ENCODE data around the gene LRRC14B.
"Not testable (repeated sequence)": the region's sequence is repeated elsewhere in the genome, so short reads cannot be mapped to it uniquely, and the experiment has no call there.

The LRRC14B gene

DNA sequence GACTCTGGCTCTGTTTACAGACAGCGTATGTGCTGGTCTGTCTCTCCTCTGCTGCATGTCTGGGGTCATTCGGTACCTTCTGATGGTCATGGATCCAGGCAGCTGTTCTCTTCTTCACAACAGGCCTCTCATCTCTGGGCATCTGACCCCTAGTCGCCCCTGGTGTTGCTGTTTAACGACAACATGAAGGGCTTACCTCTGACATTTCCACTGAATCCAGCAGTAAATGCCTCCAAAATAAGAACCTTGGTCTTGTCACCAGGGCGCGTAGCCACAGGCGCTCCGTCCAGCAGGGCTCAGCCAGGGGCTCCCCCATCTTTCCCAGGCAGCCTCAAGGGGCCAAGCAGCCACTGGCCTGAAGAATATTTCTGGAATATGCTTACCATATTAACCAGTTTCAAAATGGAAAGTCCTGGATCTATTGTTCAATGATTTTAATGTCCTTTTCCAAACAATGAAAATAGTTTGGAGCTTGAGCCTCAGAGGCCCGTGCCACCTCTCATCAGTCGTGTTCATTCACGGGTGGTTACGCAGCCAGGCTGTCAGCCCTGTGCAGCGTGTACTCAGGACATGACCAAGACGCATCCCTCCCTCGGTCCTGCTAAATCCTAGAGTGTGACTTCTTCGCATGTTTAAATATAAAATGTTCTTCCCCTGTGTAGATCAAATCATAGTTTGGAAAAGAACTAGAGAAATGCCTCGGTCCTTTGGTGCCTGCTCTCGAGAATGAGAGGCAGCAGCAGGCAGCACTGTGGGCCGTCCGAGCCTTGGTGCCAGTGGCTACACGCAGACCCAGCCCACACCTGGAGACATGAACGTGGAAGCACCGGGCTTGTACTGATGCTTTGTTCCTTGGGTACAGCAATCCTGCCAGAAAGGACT is 30.1 kb upstream of the LRRC14B start:
- no peak for DNase-seq

DNA sequence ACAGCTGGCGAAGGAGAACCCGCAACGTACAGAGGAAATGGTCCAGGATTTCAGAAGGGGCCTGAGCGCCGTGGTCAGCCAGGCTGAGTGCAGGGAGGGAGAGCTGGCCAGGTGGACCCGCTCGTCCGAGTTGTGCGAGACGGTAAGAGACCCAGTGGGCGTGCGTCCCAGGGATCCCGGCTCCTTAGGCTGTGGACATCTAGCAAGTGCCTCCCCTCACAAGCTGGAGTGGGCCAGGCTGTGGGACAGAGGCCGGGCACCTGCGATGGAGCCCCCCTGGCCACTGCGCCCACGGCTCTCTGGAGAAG is 29.5 kb upstream of the LRRC14B start:
- no peak for DNase-seq

DNA sequence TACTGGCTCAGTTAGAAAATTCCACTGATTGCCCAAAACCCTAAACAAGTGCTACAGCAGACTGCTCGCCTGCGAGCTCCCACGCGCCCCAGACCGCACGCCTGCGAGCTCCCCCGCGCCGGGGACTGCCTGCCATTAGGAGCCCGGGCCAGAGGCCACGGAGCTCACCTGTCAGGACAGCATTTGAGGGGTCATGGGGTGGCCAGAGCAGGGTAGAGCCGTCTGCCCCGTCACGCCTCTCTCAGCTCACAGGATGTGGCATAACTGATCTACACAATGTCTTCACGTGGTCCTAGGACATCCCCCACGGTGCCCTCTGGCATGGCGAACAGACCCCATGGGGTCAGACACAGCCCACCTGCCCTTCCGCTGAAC is 29.1 kb upstream of the LRRC14B start:
- no peak for DNase-seq

DNA sequence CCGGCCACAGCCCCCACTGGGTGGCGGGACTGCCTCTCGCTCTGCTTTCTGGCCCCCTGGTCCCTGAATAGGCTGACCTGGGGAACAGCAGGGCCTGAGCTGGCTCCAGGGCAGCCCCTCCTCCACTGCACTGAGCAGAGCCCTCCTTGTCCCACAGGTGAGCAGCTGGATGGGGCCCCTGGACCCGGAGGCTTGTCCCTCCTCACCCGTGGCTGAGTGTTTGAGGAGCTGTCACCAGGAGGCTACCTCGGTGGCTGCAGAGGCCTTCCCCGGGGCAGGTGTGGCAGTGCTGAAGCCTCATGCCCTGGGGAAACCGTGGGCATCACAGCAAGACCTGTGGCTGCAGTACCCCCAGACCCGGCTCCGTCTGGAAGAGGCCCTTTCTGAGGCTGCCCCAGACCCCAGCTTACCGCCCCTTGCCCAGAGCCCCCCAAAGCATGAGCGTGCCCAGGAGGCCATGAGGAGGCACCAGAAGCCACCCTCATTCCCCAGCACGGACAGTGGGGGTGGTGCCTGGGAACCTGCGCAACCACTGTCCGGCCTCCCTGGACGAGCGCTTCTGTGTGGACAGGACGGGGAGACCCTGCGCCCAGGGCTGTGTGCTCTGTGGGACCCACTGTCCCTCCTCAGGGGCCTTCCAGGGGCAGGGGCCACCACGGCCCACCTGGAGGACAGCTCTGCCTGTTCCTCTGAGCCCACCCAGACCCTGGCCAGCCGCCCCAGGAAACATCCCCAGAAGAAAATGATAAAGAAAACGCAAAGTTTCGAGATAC is 28.5 kb upstream of the LRRC14B start:
- no peak for DNase-seq

DNA sequence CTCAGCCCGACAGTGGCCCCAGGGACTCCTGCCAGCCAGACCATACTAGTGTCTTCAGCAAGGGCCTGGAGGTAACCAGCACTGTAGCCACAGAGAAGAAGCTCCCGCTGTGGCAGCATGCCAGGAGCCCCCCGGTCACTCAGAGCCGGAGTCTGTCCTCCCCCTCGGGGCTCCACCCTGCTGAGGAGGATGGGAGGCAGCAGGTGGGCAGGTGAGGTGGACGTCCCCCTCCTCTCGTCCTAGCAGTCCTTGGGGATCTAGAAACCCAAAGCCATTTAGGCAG is 28.0 kb upstream of the LRRC14B start:
- DNase-seq: no peak

DNA sequence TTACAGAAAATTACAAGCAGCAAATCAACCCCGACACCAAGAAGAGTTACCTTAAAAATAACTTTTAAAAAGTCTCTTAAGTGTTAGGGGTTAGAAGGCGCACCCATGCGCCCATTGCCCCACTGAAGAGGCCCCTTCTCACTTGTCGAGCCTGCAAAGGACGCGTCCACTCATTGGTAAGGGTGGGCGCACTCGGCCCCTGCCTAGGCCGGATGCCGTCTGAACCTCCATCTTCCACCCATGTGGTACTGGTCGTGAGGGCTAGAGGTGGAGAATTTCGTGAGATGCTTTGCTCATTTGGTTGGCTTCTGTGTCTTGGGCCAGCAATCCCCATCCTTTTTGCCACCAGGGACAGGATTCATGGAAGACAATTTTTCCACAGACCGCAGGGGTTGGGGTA is 27.5 kb upstream of the LRRC14B start:
- DNase-seq: no peak

DNA sequence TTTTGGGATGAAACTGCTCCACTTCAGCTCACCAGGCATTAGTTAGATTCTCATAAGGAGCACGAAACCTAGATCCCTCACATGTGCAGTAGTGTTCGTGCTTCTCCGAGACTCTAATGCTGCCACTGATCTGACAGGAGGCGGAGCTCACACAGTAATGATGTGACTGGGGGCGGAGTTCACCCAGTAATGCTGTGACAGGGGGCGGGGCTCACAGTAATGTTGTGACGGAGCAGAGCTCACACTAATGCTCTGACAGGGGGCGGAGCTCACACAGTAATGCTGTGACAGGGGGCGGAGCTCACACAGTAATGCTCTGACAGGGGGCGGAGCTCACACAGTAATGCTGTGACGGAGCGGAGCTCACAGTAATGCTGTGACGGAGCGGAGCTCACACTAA is 27.1 kb upstream of the LRRC14B start:
- DNase-seq: no peak

DNA sequence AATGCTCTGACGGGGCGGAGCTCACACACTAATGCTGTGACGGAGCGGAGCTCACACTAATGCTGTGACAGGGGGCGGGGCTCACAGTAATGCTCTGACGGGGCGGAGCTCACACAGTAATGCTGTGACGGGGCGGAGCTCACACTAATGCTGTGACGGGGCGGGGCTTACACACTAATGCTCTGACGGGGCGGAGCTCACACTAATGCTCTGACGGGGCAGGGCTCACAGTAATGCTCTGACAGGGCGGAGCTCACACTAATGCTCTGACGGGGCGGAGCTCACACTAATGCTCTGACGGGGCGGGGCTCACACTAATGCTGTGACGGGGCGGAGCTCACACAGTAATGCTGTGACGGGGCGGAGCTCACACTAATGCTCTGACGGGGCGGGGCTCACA is 26.5 kb upstream of the LRRC14B start:
- not testable (repeated sequence) for DNase-seq

DNA sequence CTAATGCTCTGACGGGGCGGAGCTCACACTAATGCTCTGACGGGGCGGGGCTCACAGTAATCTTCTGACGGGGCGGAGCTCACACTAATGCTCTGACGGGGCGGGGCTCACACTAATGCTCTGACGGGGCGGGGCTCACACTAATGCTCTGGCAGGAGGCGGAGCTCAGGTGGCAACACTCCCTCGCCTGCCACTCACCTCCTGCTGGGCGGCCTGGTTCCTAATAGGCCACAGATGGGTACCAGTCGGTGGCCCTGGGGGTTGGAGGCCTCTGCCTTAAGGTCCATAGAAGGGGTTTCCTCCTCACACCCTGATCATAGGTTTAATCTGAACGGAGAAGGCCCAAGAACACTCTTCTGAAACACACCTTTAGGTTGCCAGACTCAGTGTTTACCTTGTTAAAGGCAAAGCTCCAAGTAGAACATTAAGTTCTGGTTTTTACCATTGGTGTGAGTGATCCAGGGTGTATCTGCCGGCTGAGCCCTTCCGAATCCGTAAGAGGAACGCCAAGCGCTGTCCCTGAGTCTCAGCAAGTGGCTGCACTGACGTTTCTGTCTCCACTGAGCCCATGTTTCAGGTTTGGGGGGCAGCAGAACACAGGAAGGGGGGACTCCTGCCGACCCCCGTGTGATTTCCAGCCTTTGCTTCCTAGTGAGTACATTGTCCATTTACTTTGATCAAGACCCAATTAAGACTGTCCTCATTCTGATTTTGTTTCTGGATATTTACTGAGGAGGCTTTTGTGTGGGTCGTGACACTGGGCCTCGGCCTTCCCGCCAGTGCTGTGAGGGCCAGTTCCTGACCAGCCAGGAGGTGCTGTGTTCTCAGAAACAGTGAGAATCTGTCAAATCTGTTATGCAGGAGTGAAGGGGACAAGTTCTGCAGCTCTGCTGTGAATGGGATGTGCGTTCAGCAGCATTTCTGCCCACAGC is 24.6 kb upstream of the LRRC14B start:
- no peak for DNase-seq

DNA sequence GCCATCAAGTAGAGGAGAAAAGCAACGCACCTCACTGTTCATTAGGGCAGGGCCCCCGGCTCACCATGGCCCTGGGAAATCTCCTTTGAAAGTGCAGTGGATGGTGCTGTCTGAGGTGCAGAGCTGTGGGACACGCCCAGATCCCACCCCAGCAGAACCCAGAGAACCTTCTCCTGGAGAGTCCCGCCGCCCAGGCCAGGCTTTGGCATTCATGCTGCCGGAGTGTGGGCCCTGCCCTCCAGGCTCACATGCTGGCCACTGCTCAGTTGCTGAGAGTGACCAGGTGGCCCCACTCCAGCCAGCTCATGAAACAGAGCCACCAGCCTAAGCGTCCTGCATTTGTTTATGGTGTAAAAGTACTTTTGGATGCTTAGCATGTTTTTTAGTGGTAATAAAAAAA is 23.8 kb upstream of the LRRC14B start:
- DNase-seq: no peak

DNA sequence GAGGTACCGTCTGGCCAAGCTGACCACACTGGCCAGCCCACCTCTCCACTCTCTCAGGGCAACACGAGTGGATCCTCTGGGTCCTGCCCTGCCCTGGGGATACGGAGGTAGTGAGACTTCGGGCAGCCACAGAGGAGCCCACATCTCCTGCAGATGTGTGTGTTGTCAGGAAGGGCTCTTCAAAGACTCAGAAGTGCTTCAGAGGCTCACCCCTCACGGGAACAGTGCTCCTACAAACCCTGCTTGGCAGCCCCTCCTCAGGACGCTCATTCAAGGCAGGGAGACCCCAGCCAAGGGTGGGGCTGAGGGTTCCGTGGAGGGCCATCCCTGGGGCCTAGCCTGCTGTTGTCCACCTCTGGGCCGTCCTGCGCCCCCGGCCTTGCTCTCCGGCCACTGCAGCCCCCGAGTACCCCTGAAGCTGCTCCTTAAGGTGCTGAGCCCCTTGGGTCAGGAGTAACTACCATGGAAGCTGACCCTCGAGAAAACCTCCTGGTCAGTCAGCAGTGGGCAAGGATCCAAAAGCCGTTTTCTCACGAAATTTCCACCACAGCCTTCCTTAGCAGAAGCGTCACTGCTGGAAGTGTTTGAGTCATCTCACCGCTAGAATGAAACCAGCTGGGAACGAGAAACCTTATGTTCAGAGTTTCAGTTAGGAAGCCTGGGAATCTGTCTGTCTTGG is 23.2 kb upstream of the LRRC14B start:
- peak; percentile 95 for DNase-seq

DNA sequence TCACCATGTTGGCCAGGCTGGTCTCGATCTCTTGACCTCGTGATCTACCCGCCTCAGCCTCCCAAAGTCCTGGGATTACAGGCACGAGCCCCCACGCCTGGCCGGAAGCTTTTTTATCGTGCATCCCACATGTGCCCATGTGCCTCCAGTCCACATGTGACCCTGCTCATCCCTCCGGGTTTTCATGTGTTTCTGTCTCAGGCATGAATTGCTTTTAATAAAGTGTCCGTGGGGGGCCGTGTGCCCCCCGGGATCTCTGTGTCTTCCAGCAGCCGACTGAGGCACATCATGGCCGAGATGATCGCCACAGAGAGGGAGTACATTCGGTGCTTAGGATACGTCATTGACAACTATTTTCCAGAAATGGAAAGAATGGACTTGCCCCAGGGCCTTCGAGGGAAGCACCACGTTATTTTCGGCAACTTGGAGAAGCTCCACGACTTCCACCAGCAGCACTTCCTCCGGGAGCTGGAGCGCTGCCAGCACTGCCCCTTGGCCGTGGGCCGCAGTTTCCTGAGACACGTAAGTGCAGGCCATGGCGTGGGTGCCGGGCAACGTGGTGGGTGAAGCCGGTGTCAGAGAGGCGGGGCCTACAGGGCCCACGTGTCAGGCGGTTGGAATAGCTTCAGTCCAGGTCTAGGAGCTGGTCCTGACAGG is 22.1 kb upstream of the LRRC14B start:
- peak; percentile 34 for DNase-seq

DNA sequence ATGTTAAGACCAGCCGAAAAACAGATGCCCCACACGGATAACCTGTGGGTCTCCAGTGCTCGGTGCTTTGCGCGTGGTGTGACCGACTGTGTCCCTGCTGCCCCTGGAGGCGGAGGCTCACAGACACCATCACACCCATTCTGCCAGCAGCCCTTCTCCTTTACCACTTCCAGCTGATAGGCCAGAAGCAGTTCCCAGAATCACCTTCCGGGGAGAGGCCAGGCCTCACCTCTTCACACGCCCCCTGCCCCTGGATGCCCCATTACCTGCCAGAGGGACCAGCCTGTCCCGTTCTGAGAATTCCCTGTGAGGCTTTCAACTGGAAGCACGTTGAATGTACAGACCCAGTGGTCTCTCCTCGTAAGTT is 21.6 kb upstream of the LRRC14B start:
- no peak for DNase-seq

DNA sequence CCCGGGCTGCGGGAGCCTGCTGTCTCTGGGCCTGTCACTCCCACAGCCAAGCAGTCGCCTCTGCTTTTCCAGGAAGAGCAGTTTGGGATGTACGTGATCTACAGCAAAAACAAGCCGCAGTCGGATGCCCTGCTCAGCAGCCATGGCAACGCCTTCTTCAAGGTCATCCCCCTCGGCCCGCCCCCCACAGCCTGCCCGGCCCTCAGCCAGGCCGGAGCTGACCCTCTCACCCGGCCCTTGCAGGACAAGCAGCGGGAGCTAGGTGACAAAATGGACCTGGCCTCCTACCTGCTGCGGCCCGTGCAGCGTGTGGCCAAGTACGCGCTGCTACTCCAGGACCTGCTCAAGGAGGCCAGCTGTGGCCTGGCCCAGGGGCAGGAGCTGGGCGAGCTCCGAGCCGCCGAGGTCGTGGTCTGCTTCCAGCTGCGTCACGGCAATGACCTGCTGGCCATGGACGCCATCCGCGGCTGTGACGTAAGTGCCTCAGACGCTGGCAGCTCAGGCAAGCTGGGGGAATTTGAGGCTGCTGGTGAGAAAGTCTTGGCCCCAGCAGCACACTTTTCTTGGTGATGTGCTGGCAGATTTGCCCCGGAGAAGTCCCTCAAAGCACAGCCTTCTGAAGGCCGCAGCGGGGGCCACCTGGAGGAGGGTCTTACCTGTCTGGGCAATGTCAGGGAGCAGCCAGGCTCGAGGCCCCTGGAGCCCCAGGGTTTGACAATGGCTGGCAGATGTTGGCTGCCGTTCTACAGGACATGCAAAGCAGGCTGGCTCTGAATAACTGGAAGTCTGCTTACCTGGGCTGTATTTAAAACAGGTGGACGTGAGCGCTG is 20.1 kb upstream of the LRRC14B start:
- no peak for DNase-seq

DNA sequence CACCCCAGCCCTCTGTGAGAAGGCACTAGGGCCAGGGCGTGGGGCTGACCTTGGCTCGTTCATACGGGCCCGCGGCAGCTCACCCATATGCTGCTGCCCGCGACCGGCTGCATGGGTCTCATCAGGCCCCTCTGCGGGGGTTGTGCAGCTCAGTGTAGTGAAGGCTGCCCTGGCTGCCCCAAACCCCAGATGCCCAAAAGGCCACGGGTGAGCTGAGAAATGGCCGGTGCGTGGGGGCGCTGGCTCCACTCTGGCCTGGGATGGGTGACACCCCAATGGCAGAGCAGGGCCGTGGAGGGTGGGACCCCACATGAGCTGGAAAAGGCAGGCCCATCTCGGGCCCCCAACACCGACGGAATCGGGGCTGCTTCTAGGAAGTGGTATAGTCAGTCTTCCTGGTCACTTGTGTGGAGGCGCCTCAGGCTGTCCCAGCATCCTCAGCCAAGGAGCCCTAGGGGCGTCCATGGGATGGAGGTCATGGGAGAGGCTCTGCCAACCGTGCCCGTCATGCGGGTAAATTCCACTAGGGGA is 19.4 kb upstream of the LRRC14B start:
- DNase-seq: no peak

DNA sequence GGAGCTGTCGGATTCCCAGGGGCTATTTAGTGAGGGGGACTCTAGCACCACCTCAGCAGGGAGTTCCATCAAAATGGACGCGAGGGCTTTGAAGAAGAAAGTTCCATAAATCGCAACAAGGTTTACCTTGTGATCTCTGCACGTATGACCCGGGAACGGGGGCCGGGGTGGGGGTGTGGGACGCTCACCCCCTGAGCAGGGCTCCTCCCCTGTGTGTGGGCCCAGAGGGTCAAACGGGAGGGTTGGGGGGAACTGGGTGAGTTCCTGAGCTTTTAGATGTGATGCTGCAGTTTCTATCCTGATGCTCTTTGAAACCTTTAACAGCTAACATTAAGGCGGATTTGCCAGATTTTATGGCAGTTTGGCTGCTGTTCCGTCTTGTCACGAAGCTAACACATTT is 18.9 kb upstream of the LRRC14B start:
- DNase-seq: no peak

DNA sequence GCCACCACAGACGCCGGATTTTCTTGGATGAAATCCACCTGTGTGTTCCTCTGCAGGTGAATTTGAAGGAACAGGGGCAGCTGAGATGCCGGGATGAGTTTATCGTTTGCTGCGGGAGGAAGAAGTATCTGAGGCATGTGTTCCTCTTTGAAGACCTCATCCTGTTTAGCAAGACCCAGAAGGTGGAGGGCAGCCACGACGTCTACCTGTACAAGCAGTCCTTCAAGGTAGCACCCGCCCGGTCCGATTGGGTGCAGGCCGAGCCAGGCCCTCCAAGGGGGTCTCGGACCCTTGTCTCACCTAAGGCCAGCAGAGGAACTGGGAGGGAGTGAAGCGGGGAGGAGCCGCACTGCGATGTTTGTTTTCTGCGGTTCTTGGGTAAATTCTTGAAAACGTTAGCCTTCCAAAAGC is 18.4 kb upstream of the LRRC14B start:
- no peak for DNase-seq

DNA sequence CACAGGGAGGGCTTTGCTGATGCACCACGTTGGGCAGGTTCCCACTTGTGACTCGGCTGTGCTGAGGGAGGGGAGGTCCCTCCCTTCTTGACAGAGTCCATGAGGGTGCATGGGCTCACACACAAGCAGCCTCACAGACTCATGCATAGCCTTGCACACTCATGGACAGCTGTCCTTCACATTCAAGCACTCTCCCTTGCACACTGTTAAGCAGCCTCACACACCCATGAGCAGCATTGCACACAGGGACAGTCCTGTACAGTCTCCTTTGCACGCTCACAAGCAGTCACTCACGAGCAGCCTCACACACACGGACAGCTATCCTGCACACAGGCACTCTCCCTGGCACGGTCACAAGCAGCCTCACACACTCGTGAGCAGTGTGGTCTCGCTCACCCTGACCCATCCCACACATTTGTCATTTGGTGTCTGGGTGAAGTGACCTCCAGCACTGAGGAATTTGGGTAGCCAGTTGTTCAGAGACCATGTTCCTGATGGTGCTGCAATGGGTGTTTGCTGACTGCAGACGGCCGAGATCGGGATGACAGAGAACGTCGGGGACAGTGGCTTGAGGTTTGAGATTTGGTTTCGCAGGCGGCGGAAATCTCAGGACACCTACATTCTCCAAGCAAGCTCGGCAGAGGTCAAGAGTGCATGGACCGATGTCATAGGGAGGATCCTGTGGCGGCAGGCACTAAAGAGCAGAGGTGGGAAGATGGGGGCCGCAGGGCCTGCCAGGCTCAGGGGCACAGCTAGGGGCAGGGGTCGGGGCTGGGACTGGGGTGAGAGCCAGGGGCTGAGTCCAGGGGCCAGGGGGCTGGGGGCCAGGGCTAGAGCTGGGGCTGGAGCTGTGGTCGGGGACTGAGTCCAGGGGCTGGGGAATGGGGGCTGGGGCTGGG is 17.7 kb upstream of the LRRC14B start:
- no peak for DNase-seq

DNA sequence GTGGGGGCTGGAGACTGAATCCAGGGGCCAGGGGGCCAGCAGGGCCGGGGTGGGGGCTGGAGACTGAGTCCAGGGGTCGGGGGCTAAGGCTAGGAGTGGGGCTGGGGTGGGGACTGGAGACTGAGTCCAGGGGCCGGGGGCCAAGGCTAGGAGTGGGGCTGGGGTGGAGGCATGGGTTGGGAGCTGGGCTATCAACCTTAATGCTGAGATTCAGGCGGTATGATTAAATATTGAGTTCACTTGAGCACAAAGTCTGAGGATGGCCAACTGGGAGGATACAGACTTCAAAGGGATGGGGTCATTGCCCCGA is 17.0 kb upstream of the LRRC14B start:
- DNase-seq: no peak

DNA sequence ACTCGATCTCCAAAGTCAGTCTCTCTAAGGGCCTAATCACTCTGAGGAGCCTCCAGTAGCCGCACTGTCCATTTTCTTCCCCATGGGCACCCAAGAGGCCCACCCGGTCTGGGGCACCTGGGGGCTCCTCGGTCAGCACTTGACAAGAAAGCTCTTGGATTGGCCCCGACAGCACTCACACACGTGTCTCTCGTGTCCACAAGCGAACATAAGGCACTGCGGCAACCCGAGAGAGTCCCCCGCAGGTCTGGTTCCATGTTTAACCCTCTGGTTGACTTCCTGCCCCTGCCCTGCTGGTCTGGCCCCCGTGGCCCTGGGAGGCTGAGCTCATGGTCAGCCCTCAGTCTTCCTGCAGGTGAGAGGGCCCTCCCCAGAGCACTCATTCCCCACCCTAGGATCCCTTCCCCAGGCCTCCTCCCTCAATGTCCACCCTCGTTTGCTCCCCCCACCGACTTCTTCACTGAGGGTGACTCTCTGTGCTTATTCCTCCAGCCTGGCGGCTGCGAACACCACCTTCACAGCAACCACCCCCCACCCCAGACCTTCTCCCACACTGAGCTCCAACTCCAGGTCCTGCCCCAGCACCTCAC is 16.3 kb upstream of the LRRC14B start:
- DNase-seq: no peak

Measured in fibroblast of skin of scalp (primary cell).